Endodermal cell (in vitro differentiated cells): ENCODE data around the gene CTNND2. TPM values are rescaled to one million over a fixed set of nuclear protein-coding genes. Genes with fewer than 3 reads are reported as not detected.

Experiments used
- DNase-seq: peaks from one replicate; pipeline ENCODE4 v3.0.0-alpha.2; 2017
- H3K27ac ChIP-seq: 2 replicates; pipeline ENCODE4 v1.5.1; 2013; ENCODE audit warnings: mild to moderate bottlenecking, low read depth, low read length, moderate library complexity
- H3K27me3 ChIP-seq: 2 replicates; pipeline ENCODE4 v1.6.1; 2013; ENCODE audit warnings: mild to moderate bottlenecking, low read length, moderate library complexity; ENCODE audit not compliant: insufficient read depth, control insufficient read depth, poor library complexity, severe bottlenecking
- H3K36me3 ChIP-seq: 2 replicates; pipeline ENCODE4 v1.7.0; 2013; ENCODE audit warnings: mild to moderate bottlenecking, low read length, moderate library complexity; ENCODE audit not compliant: control insufficient read depth, insufficient read depth
- H3K4me1 ChIP-seq: one replicate; pipeline ENCODE4 v1.7.0; 2013; ENCODE audit warnings: low read length; ENCODE audit not compliant: control insufficient read depth, insufficient read depth
- H3K4me3 ChIP-seq: 2 replicates; pipeline ENCODE4 v1.5.1; 2013; ENCODE audit warnings: mild to moderate bottlenecking, low read length, moderate library complexity
- H3K9ac ChIP-seq: 2 replicates; pipeline ENCODE4 v1.6.1; 2013; ENCODE audit warnings: mild to moderate bottlenecking, low read length, moderate library complexity; ENCODE audit not compliant: poor library complexity, severe bottlenecking; ENCODE audit errors: extremely low read depth
- H3K9me3 ChIP-seq: 2 replicates; pipeline ENCODE4 v1.6.1; 2013; ENCODE audit warnings: mild to moderate bottlenecking, low read length, moderate library complexity; ENCODE audit not compliant: control insufficient read depth
- H3K27ac Mint-ChIP-seq: 2 replicates; pipeline ENCODE4 v1.8.0; 2020; ENCODE audit warnings: mixed read lengths
- H3K27me3 Mint-ChIP-seq: 2 replicates; pipeline ENCODE4 v1.8.0; 2021; ENCODE audit warnings: mild to moderate bottlenecking, mixed read lengths; ENCODE audit not compliant: insufficient read depth
- H3K36me3 Mint-ChIP-seq: 2 replicates; pipeline ENCODE4 v1.8.0; 2020; ENCODE audit warnings: low read depth, mixed read lengths
- H3K4me1 Mint-ChIP-seq: 2 replicates; pipeline ENCODE4 v1.8.0; 2020; ENCODE audit warnings: mixed read lengths
- H3K4me3 Mint-ChIP-seq: 2 replicates; pipeline ENCODE4 v1.8.0; 2020; ENCODE audit warnings: mild to moderate bottlenecking, moderate library complexity, mixed read lengths
- H3K9me3 Mint-ChIP-seq: 2 replicates; pipeline ENCODE4 v1.8.0; 2020; ENCODE audit warnings: mild to moderate bottlenecking, mixed read lengths
- CTCF ChIP-seq: fragments of 200-600 bp; sonication (generic); conservative IDR thresholded peaks from 2 replicates; pipeline ENCODE4 v1.5.0; 2021; ENCODE audit warnings: antibody characterized with exemption, mild to moderate bottlenecking
- WGBS, 2 experiments: methylation state at CpG; one replicate each; pipeline versions ENCODE4 v1.1.5 to v1.1.7; 2013; ENCODE audit warnings: missing lambda C conversion rate in 2 of 2, mixed read lengths in 1 of 2; ENCODE audit not compliant: insufficient coverage in 1 of 2, insufficient read length in 1 of 2; 5-methylcytosine and 5-hydroxymethylcytosine counted together
- total RNA-seq, 2 donors: library from RNA; stranded (reverse); fragmentation: NEBNext Ultra II Directional in 1 of 2; extraction: Animal tissue kit (Norgen Biotek cat#: 25700) in 1 of 2; gene quantifications; 2 replicates in 1 of 2; 3 replicates in 1 of 2; pipeline ENCODE4 v1.2.1, GENCODE V29; 2021

CTNND2 gene
- total RNA-seq, 2 donors from 2014 or later = 6.5 to 10.3 TPM

GRCh38 chr5:11377896-11378295 is 526.4 kb downstream of the CTNND2 start:
- Mint-ChIP-seq H3K4me3 (no peak overlapping the region), H3K9me3 (no peaks in the 10 kb centered on the region), H3K36me3 (no peaks in the 10 kb centered on the region), H3K27ac (no peak overlapping the region), H3K4me1 (no peaks in the 10 kb centered on the region), H3K27me3 (peaks cover 23% of the 10 kb centered on the region)
- DNase-seq = no peak
- 89 to 100% methylated on average over 1 to 2 of the region's 2 CpGs for WGBS, 2 experiments
- Histone ChIP-seq H3K4me1 (no peaks in the 10 kb centered on the region), H3K9ac (no peak overlapping the region), H3K4me3 (no peak overlapping the region), H3K36me3 (no peaks in the 10 kb centered on the region), H3K27me3 (peaks cover 11% of the 10 kb centered on the region), H3K9me3 (no peaks in the 10 kb centered on the region), H3K27ac (no peak overlapping the region)
- no peak for TF ChIP-seq CTCF

GRCh38 chr5:11372191-11372590 is 532.1 kb downstream of the CTNND2 start:
- DNase-seq = no peak
- Histone ChIP-seq H3K9me3 (no peaks in the 10 kb centered on the region), H3K4me1 (no peaks in the 10 kb centered on the region), H3K27ac (no peak overlapping the region), H3K9ac (no peak overlapping the region), H3K36me3 (no peaks in the 10 kb centered on the region), H3K27me3 (no peaks in the 10 kb centered on the region), H3K4me3 (no peak overlapping the region)
- Mint-ChIP-seq H3K4me1 (no peaks in the 10 kb centered on the region), H3K9me3 (no peaks in the 10 kb centered on the region), H3K4me3 (no peak overlapping the region), H3K36me3 (no peaks in the 10 kb centered on the region), H3K27ac (no peak overlapping the region), H3K27me3 (no peaks in the 10 kb centered on the region)
- no peak for TF ChIP-seq CTCF
- WGBS, 2 experiments = 89 to 100% methylated on average over 1 to 3 of the region's 3 CpGs

DNA sequence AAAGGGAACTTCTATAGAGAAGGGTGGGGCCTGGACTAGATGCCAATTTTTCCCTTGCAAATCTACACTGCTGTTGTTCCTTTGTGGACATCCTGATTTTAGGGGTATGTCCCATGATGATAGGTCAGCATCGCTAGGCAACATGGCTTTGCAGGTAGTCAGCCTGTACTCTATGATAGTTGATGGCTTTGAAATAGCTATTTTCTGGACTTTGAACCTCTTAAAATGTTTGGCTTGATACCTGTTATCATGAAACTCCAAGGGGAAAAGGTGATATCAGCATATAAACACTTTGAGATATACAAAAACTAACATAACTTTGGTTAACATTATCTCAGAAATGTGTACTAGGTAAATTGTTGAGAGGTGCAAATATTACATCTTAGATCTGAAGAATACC is 533.2 kb downstream of the CTNND2 start:
- WGBS, 2 experiments = 96% methylated on average over 1 of the region's 1 CpG; no CpG with 5 or more reads in 1 of the 2 experiments
- H3K9me3 Mint-ChIP-seq = no peaks in the 10 kb centered on the region
- no peaks in the 10 kb centered on the region for H3K4me1 Mint-ChIP-seq

More for the DNA sequence above, 533.2 kb downstream of the CTNND2 start:
- Mint-ChIP-seq H3K27me3 (no peaks in the 10 kb centered on the region), H3K4me3 (no peak overlapping the region), H3K36me3 (no peaks in the 10 kb centered on the region), H3K27ac (no peak overlapping the region)
- H3K4me3 ChIP-seq = no peak overlapping the region
- DNase-seq = no peak
- no peaks in the 10 kb centered on the region for H3K27me3 ChIP-seq
- H3K9ac ChIP-seq = no peak overlapping the region
- no peak for TF ChIP-seq CTCF
- H3K4me1 ChIP-seq = no peaks in the 10 kb centered on the region
- H3K27ac ChIP-seq = no peak overlapping the region
- H3K36me3 ChIP-seq = no peaks in the 10 kb centered on the region
- no peaks in the 10 kb centered on the region for H3K9me3 ChIP-seq
